ENCODE measurements around the gene TNRC6C.

Gene TNRC6C

DNA sequence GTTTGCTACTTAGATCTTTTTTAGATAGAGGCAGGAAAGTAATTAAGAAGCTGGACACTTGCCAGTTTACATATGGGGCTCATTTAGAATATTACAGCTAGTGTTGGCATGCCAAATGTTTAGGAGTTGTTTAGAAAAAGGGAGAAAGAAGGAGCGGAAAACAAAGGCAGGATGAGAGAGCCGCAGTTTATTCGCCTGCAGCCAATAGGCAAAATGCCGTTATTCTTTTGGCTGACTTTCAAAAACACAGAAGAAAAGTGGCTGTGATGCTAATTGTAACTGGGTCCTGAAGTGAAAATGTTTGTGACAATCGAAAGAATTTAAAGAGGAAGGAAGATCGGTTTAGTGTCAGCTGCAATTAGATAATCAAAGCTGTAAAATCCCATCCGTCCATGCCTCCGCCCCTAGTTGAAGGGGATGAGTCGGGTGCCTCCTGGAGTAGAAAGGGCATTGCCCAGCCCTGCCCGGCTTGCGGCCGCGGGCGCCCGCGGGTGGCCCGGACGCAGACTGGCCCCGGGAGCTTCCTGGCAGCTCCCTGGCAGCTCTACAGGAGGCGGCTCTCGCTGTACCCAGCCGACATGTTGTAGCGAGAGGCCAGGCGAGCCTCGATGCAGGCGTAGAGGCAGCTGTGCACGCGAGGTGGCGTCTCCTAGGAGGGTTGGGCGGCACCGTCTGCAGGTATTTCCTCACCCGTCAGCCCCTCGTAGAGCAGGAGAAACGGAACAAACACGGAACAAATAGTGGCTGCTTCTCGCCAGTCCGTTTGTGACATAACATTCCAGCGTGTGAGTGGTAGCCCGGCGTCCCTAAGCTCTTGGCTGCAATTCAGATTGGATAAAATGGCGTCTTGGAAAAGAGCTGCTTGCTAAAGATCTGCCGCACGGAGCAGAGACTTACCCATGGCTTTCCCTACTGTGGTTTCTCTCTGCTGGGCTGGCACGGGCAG is 82.2 kb downstream of the TNRC6C start:
- H3K4me3 ChIP-seq (replicated peaks in 1 of 2; ENCODE audit: low read depth in 2 of 2, low read length in 2 of 2), result peak overlapping the region; percentile 31 to 65
- TF ChIP-seq, protein P1, sequence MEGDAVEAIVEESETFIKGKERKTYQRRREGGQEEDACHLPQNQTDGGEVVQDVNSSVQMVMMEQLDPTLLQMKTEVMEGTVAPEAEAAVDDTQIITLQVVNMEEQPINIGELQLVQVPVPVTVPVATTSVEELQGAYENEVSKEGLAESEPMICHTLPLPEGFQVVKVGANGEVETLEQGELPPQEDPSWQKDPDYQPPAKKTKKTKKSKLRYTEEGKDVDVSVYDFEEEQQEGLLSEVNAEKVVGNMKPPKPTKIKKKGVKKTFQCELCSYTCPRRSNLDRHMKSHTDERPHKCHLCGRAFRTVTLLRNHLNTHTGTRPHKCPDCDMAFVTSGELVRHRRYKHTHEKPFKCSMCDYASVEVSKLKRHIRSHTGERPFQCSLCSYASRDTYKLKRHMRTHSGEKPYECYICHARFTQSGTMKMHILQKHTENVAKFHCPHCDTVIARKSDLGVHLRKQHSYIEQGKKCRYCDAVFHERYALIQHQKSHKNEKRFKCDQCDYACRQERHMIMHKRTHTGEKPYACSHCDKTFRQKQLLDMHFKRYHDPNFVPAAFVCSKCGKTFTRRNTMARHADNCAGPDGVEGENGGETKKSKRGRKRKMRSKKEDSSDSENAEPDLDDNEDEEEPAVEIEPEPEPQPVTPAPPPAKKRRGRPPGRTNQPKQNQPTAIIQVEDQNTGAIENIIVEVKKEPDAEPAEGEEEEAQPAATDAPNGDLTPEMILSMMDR (IDR thresholded peaks at IDR 0.05; ENCODE audit: low read depth, low read length), result peak; percentile 14
- peak; percentile 55 to 61 for DNase-seq (ENCODE audit: low read depth in 2 of 2)

DNA sequence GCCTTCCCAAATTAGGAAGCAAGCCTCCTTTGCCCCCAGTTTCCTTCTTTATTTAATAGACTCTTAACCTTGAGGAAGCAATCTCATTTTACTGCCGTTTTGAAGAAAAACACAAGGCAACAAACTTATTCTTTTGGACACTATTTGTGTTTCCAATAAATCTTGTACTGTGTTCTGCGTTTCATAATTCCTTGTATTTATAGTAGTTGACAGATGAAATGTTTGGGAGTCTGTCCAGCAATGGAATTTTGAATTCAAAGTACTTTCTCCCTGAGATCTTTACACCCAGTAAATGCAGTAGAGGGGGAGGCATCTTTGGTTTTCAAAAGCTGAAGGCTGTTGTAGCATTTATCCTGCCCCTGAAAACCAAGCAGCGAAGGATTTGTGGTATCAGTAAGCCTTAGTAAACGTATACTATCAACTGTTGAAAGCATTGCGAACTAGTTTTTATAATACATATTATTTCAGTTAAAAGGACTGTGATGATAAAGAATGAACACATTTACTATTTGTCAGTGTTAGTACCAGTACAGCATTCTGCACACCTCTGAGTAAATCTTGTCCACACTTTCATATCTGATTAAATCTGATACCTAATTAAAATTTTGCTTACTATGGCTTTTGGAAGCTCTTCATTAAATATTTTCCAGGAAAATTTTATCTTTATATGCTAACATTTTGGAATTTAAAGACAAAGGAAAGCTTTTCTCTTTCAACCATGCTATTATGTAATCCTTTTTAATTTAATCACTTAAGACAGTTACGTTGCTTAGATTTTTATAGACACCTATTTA is 83.1 kb downstream of the TNRC6C start:
- peak; percentile 25 to 29 for DNase-seq (ENCODE audit: low read depth in 2 of 2)
- H3K4me3 ChIP-seq (replicated peaks in 1 of 2; ENCODE audit: low read depth in 2 of 2, low read length in 2 of 2), result peak overlapping the region; percentile 31 to 65
- TF ChIP-seq, protein P1 (IDR thresholded peaks at IDR 0.05; ENCODE audit: low read depth, low read length), result no peak

DNA sequence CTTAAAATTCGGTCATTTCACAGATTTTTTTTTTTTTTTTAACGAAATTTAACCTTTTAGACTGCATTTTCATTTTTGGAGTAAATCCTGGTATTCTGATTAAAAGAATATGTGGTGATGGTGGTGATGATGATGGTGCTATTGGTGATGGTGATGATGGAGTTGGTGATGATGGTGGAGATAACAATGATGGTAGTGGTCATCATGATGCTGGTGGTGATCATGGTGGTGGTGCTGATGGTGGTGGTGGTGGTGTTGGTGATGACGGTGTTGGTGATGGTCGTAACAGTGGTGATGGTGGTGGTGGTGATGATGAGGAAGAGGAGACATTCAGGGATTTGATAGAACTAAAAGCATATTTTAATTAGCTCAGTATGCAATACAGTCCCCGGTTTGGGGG is 84.0 kb downstream of the TNRC6C start:
- H3K4me3 ChIP-seq (replicated peaks in 1 of 2; ENCODE audit: low read depth in 2 of 2, low read length in 2 of 2), result no peak overlapping the region
- TF ChIP-seq, protein P1 (IDR thresholded peaks at IDR 0.05; ENCODE audit: low read depth, low read length), result no peak
- no peak for DNase-seq (ENCODE audit: low read depth in 2 of 2)

DNA sequence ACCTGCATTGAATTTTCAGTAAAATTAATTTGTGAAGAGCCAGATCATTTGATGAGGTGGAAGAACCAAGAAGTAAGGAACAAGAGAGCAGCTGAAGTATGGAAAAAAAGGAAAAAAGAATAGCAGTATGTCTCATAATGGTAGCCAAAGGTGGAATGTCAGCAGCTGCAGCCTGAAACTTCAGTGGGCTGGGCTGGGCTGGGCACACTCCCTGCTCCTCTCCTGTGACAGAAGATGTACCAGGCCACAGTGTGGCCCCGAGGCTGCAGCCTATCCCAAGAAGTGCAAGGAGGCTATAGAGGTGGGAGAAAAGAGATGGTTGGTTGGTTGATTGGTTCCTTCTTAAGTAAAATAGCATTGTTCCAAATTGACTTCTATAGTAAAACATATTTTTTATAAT is 84.5 kb downstream of the TNRC6C start:
- no peak overlapping the region for H3K4me3 ChIP-seq (replicated peaks in 1 of 2; ENCODE audit: low read depth in 2 of 2, low read length in 2 of 2)
- TF ChIP-seq, protein P1 (IDR thresholded peaks at IDR 0.05; ENCODE audit: low read depth, low read length), result no peak
- DNase-seq (ENCODE audit: low read depth in 2 of 2), result no peak

DNA sequence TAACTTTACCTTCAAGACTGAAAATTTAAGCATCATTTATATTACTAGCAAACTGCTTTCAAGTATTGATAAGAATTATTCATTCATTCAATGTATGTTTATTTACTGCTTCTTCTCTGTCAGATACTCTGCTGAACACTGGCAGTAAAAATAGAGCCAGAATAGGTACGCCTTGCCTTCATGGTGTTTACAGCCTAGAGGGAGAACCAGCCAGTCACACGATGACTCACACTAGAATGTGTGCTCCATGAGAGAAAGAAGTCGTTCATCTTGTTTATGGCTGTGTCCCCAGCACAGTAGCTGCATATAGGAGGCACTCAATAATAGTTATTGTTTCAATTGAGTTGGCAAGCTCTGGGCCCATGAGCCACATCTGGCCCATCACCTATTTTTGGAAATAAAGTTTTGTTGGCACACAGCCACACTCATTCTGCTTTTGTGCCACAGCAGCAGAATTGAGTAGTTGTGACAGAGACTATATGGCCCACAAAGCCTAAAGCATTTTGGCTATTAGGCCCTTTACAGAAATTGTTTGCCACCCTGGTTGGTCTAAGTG is 85.9 kb downstream of the TNRC6C start:
- H3K4me3 ChIP-seq (replicated peaks in 1 of 2; ENCODE audit: low read depth in 2 of 2, low read length in 2 of 2), result no peak overlapping the region
- TF ChIP-seq, protein P1 (IDR thresholded peaks at IDR 0.05; ENCODE audit: low read depth, low read length), result no peak
- peak in 1 of 2 donors; percentile 15 for DNase-seq (ENCODE audit: low read depth in 2 of 2)

DNA sequence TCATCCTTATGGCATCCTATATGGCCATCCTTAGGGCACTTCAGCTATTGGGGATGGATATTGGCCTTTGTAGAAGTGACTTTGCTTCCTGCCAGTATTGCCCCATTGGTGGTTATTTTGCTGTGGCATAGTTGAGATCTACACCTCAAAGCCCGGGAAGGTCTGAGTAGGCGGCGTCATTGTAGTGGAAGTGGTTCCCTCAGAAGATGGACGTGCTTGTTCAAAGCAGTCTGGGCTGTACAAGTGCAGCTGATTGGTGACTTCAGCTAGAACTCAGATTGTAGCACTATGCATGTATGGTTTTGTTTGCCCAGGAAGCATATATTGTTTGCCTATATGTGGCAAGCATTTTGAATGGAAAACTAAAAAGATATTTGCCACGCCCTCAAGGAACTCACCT is 86.8 kb downstream of the TNRC6C start:
- TF ChIP-seq, protein P1 (IDR thresholded peaks at IDR 0.05; ENCODE audit: low read depth, low read length), result no peak

More for the DNA sequence above, 86.8 kb downstream of the TNRC6C start:
- DNase-seq (ENCODE audit: low read depth in 2 of 2), result no peak
- no peak overlapping the region for H3K4me3 ChIP-seq (replicated peaks in 1 of 2; ENCODE audit: low read depth in 2 of 2, low read length in 2 of 2)

Data from cardiac fibroblast (primary cell).